Stimulated activated CD4-positive, alpha-beta T cell treated with anti-CD3 and anti-CD28 coated beads, Interleukin-2, amount 100 ng/mL, for 4 hours (primary cell): ENCODE measurements around the gene ACSL5.
"Not testable (repeated sequence)": the region's sequence is repeated elsewhere in the genome, so short reads cannot be mapped to it uniquely, and the experiment has no call there.

Experiments
- DNase-seq: peaks from one replicate; pipeline ENCODE4 v3.0.0-alpha.2; 2020; ENCODE audit warnings: low read depth

The ACSL5 gene

DNA sequence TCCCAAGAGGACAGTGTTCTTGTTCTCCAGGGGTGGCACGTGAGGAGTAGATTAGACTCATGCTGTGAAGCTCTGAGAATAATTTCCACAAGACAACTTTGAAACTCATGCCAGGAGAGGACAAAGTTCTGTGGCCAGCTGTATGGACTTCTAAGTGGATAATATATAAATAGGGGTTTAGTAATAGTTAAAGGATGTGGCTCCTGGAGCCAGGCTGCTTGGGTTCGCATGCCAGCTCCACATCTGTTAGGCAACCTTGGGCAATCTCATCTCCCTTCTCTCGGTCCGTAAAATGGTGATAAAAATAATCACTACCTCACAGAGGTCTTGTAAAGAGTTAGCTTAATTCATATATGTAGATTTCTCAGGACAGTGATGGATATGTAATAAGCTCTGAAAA lies 35.8 kb downstream of the ACSL5 start:
- no peak for DNase-seq

DNA sequence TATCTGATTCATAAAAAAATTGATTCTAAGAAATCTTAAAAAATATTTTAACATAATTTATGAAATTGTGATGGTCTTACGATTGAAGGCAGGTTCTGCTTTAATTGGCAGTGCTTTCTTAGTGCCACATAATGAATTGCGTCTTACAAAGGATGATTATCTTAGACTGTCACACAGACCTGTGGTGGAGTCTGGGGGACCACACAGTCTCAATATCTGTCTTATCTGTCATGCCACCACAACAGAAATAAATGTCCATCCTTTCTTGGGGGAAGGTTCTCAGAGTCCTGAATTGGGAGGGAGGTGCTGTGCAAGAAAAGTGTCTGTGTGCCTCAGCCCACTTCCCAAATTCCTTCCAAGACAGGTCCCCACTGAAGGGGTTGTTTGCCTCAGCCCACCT lies 38.8 kb downstream of the ACSL5 start:
- no peak for DNase-seq

DNA sequence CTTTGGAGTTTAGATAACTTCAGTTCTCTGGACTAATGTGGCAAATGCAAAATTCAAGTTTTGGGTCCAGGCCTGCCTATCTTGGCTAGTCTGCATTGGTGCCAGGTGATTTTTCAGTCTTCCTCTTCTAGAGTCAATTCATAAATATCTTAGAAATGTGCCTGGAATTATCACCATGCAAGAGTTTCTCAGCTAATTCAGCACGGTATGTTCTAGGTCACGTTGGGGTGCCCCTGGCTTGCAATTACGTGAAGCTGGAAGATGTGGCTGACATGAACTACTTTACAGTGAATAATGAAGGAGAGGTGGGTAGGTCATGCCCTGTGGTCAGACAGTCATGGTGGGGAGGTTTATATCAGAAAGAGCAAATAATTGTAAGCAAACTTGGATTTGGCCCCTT lies 47.8 kb downstream of the ACSL5 start:
- DNase-seq, result no peak

DNA sequence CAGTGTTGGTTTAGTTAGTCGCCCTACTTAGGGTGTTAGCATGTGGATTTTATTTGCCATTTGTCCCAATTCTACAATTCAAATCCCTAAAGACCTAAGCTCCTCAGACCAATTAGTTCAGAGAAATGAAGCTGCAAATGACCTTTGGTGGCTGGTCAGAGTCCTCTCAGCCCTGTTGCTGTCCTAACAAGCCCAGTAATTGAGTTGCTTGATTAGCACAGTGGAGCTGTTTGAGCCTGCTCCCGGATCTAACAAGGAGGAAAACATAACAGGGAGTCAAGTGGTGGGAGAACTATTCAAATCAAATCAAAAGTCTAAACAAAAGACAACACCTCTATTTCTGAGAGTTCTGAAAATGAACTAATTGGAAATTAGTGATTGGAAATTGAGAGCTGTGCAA lies 50.7 kb downstream of the ACSL5 start:
- DNase-seq, result no peak

DNA sequence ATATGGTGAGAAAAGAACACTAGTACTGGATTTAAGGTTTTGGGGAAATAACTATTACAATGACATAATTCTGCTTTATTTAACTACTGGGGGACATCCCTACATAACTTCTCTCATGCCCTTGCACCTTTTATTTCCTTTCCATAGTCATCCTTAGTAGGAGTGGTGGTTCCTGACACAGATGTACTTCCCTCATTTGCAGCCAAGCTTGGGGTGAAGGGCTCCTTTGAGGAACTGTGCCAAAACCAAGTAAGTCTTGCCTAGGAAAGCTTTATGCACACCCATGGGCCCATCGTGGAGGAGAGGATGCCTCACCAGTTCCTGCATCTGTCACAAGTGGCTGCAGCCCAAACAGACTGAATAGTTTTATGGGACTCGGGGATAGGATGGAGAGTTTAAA lies 52.2 kb downstream of the ACSL5 start:
- no peak for DNase-seq

DNA sequence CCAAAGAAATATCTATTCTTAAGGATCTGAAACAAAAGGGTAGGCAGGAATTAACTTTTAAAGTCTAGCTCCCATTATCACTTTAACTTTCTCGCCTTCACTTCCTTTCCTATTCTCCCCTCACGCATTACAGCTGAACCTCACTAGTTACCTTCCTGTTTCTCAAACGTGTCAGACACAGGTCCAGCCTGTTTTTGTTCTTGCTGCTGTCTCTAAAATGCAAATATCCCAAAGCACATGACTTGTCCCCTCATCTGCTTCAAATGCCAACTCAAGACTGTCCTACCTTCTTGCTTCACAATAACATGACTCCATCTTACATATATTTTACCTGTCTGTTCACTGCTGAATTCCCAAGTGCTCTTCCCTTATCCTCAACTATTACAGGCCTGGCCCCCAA lies 55.2 kb downstream of the ACSL5 start:
- no peak for DNase-seq

DNA sequence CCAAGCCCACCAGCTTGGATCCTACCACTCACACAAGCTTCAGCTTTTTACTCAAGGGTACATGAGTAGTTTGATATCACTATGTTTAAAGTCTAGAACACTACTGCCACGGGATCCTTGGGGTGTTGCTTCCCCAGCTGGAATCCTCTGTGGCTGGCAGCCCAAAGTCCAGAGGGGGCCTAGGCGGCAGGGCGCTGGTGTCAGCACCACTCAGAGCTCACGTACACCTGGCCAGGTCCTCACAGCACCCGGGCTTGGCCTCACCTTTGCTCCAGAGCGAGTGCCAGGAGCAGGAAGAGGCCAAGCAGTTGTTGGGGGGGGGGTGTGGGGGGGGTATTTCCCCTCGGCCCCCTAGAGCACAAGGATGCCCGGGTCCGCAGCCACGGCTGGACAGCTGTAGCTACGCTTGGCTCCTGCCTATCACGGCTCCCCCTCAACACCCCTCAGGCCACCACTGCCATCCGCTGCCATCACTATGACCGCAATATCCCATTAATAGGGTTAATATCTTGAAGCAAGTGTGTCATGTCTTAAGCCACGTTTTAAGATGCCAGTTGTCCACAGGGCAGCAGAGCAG lies 55.8 kb downstream of the ACSL5 start:
- DNase-seq, result no peak

DNA sequence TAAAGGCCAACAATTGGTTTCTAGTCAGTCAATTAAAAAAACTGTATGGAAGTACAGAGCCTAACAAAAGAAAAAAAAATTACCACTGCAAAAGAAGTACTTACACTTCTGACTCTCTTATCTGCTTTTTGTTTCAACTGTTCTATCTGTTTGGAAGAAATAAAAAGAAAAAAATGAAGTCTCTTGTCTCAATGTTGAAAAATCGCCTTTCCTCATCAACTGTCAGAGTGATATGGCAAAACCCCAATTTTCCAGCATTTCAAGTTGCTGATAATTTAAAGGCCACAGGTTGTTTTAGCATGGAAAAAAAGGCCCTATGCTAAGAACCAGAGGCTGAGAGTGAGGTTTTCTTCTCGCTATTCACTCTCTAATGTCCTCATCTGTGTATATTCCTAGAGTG lies 59.2 kb downstream of the ACSL5 start:
- no peak for DNase-seq

DNA sequence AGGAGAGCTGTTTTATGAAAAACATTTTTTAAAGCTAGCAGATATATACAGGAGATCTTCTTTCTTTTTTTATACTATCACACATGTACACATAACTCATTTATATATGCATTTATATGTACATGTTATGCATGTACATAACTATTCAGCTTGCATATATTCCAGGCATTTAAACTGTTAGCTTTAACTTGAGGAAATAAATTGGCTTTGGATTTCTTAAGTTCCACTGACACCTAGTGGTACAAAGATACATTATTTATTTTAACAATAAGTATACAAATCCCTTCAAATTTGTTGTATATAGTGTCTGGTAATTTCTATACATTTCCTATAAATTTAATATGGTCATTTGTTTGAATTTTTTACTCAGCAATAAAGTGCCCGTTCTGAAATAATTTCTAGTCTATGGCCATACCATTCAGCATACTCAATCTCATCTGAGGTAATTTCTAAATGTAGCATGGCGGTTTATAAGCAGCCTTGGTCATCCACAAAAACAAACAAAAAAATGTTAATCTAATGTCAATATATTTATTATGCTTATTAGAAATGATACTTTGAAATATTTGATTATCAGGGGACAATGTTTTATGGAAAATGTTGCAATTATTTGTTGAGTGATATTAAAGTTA lies 61.2 kb downstream of the ACSL5 start:
- DNase-seq, result no peak

DNA sequence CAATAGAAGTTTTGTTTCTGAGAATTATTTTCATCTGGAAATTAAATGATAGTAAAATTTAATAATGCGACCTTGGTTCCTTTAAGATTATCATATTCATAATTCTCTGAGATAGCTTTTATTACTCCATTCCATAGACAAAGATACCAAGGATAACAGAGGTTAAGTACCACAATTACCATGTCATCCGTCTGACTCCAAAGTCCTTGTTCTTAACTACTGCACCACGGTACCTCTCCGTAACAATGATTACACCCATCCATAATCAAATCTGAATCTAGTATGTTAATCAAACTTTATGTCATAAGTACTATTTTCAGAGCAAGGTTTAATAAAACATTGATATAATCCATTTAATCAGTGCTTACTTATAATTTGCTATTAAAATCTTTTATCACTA lies 64.4 kb downstream of the ACSL5 start:
- DNase-seq, result no peak

DNA sequence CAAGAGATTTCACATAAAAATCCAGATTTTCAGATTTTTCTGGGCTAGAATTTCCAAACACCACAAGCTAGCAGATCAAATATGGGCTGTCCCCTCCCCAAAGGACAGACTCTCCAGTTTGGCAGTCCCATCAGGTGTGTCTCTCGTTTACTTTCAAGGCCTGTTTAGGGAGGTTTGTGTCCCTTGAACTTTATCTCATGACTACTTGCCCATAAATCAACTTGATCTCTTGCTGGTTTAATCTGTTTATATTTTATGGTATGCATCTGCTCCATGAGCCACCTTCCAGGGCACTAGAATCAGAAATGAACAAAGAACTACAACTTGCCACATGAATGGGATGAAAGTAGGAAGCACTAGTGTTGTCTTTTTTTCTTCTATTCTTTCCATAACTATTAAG lies 67.6 kb downstream of the ACSL5 start:
- DNase-seq, result no peak

DNA sequence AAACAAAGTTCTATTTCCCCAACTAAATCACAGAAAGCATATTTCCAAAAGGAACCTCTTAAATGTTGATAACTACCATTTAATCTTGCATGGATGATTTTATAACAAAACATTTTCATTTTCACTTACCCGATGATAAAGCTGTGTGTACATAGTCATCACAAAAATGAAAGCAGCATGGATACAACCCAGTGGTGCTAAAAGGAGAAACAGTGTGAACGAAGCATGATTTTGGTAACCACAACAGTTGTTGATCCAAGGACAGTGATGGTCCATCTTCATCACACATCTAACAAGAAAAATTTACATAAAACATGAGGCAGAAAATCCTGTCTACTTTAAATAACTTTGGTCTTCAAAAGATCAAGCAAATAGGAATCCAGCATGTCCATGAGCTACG lies 68.1 kb downstream of the ACSL5 start:
- no peak for DNase-seq

DNA sequence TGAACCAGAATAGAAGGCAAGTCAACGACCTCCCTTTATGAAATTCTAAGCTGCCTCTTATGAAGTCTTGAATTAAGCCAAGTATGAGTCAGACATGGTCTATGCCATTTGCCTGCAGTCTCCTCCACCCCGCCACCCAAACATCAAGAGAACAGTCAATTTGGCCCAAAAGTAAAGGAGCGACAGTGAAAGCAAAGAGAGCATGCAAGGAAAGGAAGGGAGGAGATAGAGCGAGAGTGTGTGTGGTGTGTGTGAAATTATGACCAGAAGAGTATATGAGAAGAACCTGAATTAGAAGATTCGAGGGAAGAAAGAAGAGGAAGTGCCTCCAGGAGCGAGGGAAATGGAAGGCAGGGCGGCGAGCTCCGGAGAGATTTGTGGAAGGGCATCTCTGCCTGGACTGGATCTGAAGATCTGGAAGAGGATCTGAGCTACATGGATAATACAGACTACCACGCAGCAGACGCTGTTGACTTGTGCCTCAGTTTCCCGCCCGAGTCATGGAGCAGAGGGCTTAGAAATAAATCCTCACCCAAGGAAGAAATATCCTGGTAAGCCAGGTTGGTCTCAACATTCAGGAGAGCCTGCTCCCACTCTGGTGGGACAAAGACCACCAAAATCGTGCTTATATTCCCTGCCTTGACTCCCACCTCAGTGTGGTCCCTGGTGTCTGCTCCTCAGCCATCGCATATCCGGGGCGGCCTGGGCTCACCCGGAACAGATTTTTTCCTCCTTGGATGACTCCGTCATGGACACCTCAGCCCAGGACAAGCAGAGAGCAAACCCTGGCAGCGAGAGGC lies 72.3 kb downstream of the ACSL5 start:
- DNase-seq, result no peak

DNA sequence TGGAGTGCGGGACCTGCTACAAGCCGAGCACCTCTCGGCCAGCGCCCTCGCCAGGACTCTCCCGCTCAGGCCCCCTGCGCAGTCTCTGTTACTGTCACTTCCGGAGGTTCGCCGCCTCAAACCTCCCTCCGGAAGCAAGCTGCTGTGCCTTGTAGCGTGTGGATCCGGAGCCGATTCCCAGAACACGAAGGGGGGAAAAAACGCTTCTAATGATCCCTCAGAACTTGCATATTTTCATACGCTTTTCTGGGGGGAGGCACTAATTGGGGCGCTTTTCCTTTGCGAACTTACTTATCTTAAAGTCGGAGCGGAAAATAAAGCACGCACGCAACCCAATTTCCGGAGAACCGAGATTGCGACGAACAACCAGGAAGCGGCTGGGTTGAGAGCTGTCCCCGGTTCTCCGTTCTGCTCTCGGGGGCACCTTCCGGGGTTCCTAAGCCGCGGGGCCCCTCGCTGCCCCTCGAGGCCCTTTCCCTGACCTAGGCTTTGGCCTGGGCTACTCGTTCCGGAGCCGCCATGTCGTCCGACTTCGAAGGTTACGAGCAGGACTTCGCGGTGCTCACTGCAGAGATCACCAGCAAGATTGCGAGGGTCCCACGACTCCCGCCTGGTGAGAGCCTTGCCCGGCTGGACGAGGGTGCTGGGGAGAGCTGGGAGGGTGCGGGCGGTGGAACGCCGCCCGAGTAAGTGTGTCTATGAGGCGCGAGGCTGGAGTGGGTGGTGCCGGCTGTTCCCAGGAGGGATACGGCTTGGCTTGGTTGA lies 73.1 kb downstream of the ACSL5 start, which contains the start of the genes VTI1A and ZDHHC6:
Gene VTI1A, plus strand, starts transcription at position 361 of the 765 bp plus-strand sequence. Its CDS starts 159 bp downstream, at position 520.
Gene ZDHHC6, minus strand, starts transcription at position 60 of the 765 bp plus-strand sequence. CDS start 1,478 bp downstream, outside the sequence.
- peak; percentile 67 for DNase-seq

DNA sequence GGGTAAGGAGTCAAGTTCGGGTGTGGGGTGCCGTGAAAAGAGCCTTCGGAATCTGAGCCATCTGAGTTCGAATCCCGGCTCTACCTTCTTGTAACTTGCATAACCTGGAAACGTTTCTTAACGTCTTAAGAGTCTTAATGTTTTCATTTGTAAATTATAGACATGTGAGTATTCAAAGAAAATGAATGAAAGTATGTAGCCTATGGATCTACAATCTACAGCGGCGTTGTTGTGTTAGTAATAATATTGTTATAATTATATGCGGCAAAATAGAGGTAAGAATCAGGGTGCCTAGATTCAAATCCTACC lies 73.7 kb downstream of the ACSL5 start:
- no peak for DNase-seq

DNA sequence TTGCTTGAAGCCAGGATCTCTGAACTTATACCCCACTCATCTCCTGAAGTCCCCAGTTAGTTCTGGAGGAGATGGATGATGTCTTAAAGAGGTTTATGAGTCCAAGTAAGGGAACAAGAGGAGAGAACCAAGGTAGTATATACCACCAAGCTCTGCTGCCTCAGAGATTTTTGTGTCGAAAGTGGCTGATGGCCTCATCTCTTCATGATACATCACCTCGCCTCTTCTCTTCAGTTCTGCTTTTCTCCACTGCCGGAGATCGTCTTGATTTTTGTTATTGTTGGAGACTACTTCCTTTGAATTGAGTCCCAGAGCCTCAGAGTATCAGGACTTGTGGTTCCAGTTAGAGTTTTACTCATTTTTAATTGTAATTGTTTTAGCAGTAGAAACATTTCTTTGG lies 75.0 kb downstream of the ACSL5 start:
- no peak for DNase-seq

DNA sequence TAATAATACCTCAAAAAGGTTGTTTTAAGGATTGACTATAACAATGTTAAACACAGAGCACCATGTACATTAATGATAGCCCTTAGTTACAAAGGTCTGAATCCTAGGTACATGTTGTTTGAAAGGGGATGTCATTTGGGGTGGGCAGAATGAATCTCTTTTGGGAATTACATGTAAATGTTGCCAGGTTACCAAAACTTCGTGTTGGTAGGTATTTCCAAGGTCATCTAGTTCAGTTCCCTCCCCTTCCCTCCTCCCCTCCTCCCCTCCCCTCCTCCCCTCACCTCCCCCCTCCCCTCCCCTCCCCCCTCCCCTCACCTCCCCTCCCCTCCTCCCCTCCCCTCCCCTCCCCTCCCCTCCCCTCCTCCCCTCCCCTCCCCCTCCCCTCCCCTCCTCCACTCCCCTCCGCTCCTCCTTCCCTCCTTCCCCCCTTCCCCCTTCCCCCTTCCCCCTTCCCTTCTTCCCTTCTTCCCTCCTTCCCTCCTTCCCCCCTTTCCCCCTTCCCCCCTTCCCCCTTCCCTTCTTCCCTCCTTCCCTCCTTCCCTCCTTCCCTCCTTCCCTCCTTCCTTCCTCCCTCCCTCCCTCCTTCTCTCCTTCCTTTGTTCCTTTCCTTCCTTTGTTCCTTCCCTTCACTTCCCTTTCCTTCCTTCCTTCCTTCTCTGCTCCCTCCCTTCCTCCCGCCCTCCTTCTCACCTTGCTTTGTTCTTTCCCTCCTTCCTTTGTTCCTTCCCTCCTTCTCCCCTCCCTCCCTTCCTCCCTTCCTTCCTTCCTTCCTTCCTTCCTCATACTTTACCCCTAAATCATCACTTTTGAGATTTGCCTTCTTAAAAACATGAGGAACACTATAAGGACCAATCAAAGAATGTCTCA lies 81.2 kb downstream of the ACSL5 start:
- no peak for DNase-seq

DNA sequence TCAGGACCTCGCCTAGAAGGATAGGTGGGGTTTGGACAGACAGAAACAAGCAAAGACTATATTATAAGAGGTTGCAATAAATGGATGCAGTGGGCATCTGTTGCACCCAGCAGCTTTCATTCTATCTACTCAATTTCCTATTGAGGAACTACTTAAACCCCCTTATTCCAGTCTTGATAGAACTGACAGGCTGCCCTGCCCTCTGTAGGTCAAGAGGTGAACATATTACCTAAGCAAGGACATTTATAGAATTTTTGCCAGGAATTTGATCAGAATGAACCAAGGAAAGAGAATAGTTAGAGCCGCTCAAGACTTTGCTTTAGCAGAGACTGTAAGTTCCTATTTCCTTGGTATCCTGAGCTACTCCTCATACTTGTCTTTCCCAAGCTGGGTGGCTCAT lies 82.6 kb downstream of the ACSL5 start:
- no peak for DNase-seq

DNA sequence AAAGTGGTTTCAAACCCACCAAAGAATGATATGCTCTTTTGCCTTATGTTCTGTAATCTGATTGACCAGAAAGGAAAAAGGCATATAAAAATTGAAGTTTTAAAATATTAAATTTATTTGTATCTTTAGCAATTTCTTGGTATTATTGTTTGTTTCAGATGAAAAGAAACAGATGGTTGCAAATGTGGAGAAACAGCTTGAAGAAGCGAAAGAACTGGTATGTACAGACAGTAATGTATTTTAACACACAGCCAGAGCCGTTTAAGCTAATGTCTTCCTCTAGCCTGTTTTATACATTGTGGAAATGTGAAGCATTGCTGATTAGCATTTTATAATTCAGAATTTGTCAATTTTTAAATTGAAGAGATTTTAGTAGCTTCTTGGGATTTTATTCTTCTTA lies 86.5 kb downstream of the ACSL5 start:
- DNase-seq, result no peak

DNA sequence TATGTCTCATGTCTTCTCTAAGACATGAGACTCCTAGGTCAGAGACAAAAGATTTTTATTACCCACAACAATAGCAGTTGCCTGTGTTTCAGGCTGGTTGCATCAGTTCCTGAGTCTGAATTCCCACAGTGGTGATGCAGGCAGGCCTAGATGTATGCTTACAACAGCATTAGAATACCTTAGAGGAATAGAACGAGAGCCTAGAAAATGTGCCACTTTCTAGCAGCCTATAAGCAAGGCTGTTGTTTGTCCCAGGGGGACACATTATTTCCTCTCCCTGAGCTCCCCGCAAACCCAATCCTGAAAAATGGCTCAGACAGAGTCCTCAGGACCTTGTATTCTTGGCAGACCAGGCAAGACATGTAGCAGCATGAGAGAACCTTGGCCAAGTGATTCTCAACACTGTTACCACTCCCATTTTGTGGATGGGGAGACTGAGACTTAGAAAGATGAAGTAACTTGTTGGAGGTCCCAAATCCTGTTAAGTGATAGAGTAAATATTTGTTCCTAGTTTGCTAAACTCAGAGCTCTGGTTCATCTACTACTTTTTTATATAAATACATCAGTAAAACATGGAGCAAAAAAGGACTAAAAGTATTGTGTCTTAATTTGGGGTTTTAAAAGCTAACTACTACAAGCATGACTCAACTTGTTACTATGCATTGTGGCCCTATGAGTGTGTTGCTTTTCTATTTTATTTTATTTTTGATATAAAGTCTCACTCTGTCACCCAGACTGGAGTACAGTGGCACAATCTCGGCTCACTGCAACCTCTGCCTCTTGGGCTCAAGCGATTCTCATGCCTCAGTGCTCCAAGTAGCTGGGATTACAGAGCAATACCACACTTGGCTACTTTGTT lies 87.3 kb downstream of the ACSL5 start:
- no peak for DNase-seq

DNA sequence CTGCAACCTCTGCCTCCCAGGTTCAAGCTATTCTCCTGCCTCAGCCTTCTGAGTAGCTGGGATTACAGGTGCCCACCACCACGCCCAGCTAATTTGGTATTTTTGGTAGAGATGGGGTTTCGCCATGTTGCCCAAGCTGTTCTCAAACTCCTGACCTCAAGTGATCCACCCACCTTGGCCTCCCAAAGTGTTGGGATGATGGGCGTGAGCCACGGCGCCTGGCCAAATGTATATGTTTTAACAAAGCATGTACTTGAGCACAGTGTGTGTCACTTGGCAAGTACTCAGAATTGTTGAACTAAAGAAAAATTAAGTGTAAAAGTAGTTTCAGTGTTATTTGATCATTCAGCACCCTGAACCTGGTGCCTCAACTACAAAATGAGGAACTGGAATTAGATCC lies 90.2 kb downstream of the ACSL5 start:
- not testable (repeated sequence) for DNase-seq
